Stimulated activated CD8-positive, alpha-beta memory T cell treated with anti-CD3 and anti-CD28 coated beads, Interleukin-4, amount 100 ng/mL, for 1 hour (primary cell): ENCODE results near the gene AP2A1.

Experiments
- DNase-seq, 2 donors: peaks; one replicate each; pipeline ENCODE4 v3.0.0-alpha.2; 2020; ENCODE audit warnings: low read depth in 2 of 2, low spot score in 1 of 2

AP2A1 gene

GRCh38 chr19:49837425-49837824, 70.6 kb downstream of the AP2A1 start:
- no peak for DNase-seq

GRCh38 chr19:49838885-49839588, 72.2 kb downstream of the AP2A1 start:
- DNase-seq = no peak

DNA sequence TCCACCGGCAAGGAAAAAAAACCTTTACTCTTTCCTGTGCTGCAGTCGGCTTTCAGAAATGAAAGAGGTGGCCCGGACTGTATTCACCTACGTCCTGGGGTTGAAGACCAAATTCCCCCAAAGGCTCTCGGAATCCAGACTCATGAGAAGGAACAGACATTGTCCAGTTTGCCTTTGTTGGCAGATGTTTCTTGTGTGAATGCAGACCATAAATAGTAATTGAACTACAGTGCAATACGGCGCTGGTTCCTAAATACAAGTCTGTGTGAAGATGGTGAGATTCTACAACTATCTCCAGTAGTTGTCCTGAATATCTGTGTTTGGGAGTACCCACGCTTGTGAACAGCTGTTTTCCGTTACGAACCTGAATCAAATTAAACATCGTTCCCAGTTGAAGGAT, 72.9 kb downstream of the AP2A1 start:
- no peak for DNase-seq

DNA sequence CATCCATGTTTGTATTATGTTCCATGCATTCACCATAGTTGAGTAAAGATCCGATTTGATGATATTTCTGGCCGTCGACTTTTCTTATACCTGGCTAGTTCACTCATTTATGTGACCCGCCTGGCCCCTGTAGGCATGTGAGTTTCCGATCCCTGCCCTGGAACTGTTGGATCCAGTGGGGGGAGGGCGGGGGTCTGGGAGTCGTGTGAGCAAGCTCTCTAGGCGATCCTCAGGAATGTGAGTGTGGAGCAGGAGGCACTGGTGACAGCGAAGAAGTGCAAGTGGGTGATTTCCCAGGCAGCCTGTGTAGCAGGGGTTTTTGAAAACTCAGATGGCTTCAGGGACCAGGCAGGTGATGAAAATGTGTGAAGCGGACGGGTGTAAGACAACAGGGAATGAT, 73.5 kb downstream of the AP2A1 start:
- no peak for DNase-seq

DNA sequence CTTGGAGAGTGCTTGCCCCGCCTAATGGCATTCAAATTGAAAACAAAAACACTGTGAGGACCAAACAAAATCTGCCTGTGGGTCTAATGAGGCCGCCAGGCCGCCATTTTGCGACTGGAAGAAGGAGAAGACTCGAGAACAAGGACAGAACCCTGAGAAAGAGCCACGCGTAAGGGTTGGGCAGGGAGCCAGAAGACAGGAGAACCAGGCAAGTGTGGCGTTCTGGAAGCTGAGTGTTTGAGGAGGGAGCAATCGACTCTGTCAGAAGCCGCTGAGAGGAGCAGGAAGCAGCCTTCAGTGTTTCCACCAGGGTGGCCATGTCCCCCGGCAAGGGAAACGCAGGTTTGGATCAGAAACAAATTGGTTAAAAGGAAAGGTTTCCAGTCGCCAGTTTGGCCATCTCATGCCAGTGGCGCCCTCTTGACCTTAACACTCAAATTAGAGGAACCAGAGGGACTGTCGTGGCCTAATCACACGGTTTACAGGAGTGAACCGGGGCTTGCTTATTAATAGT, 74.0 kb downstream of the AP2A1 start:
- no peak for DNase-seq

DNA sequence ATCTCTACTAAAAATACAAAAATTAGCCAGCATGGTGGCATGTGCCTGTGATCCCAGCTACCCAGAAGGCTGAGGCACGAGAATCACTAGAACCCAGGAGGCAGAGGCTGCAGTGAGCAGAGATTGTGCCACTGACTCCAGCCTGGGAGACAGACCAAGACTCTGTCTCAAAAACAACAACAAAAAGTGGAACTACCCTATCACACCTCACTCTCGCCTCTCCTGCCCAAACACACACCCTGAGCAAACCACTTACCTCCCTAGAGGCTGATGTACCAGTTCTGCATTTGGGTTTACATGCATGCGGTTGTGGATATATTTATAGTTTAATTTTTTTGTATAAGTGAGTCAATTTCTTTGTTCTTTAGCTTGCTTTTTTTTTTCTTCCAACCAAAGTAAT, 76.5 kb downstream of the AP2A1 start:
- DNase-seq = no peak

GRCh38 chr19:49844138-49845095, 77.6 kb downstream of the AP2A1 start:
- DNase-seq = no peak

- no peak for DNase-seq
Observed at GRCh38 chr19:49845414-49845813, 78.6 kb downstream of the AP2A1 start.

GRCh38 chr19:49846408-49846807, 79.6 kb downstream of the AP2A1 start:
- DNase-seq = no peak

GRCh38 chr19:49847731-49848696, 81.2 kb downstream of the AP2A1 start:
- DNase-seq = no peak

- no peak for DNase-seq
Observed at GRCh38 chr19:49848938-49849337, 82.1 kb downstream of the AP2A1 start.

DNA sequence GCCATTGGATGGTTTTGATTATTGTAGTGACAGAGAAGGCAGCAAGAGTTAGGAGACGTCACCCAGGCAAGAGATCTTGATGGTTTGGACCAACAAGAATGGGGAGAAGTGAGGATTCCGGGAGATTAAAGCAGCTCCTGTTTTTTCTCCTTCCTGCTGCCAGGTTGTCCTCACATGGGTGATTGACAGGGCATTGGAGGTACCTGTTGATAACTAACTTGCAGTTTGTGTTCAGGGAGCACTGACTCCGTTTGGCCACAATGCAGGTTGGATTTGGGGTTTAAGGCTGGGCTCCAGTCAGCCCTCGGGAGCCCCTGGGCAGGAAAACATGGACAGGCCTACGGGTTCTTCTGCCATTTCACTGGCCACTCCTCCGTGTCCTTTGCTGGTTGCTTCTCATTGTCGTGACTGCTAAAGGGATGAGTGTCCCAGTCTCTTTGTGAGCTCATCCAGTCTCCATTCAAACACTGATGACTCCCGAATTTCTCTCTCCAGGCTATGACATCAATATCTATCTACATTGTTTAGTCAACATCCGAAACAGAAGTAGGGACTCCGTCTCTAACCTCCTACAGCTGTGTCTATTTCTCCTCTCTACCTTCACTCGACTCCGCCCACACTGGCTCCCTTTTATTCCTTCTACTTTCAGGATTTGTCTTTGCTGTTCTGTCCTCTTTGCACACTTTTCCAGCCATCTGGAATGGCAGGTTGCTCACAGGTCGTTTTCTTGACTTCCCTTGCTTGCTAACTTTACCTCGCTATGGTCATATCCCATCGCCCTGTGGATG, 82.8 kb downstream of the AP2A1 start:
- no peak for DNase-seq

DNA sequence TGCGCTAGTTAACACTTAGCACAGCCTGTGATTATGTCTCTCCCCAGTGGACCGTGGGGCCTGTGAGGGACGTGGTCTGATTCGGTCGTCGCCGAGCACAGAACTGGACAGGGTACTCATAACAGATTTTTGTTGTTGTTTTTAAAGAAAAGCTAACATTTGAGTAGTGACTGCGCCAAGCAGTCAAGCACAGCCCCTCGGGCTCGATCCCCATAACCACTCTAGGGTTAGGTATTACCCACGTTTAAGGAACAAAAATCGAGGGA, 83.4 kb downstream of the AP2A1 start:
- no peak for DNase-seq

DNA sequence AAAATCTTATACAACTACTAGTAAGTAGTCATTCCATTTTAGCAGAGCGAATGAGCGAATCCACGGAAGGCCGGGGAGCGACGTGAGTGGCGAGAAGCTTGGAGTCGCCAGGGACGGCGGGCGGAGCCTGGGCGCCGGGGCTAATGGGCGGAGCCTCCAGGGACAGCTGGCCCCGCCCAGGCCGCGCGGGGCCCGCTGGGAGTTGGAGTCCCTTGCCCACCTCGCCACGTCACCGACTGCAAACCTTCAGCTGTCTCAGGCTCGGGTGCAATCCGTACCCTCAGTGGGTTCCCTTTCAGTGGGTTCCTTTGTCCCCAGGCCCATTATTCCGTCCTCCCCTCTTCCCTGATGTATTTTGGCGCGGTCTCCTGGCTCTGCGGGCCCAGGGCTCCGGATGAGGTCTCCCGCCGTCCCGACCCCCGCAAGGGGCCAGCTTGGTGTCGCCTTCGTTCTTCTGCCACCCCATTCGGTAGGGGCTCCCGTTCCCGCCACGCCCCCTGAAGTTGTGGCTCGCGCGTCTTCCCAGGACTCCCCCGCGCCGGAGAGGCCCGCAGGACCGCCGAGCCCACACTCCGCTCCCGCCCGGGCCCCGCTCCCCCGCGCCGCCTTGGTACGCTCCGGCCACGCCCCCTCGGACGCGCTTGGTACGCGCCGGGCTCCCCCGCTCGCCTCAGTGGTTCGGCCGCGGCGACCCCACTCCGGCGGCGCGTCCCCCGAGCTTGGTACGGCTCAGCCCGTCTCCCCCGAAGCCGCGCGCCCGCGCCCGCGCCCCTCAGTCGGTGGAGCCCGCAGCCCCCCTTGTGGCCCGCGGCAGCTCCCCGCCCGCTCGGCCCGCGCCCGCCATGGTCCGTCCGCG, 83.9 kb downstream of the AP2A1 start, which contains the start of gene PTOV1:
PTOV1 (plus strand) TSS at position 673 of the 856 bp plus-strand sequence.
- DNase-seq = peak; percentile 69 to 73

GRCh38 chr19:49851456-49852259, 84.9 kb downstream of the AP2A1 start:
- no peak for DNase-seq

- no peak for DNase-seq
Observed at GRCh38 chr19:49852631-49853126, 85.9 kb downstream of the AP2A1 start.

DNA sequence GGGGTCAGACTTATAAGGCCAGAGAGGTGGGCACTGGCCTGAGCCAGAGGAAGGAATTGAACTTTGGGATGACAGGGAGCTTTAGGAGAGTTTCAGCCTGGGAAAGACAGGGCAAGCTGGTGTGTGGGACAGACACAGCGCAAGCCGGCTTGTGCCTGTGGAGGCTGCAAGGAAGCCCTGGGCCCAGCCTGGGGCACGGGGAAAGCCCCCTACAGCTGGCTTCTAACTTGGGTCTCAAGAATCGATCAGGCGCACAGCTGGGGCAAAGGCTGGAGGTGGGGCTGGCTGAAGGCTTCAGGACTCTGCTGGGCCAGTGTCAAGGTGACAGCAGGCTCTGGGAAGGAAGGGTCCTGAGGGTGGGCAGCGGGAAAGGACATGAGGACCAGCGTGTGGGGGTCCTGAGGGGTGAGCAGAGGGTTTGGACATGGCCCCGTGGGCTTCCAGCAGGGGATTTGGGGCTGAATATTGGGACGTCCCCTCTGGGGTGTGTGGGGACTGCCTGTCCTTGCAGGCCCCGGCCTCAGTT, 87.1 kb downstream of the AP2A1 start:
- no peak for DNase-seq
